Ramos (cell line): ENCODE data around the gene MMP11.

Experiments used
- in situ Hi-C: fragments of 300-500 bp; cut with MboI; formaldehyde crosslinking; loops from one replicate; pipeline ENCODE4 v1.14.3; 2022; ENCODE audit warnings: low sequenced_read_pairs; ENCODE audit not compliant: unreplicated experiment

Gene MMP11

DNA sequence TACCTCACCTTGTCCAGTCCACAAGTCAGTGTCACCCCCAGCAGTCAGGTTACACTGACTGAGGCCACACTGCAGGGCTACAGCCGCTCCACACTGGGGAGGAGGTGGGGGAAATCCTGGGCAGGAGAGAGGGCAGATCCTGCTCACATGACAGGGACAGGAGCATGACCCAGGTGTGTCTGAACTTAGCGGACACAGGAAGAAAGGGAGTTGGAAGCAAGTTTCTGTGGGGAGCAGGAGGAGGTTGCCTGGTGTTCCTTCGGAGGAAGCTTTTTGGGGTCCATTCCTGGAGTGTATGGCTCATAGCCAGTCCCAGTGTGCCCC, 5.9 kb downstream of the MMP11 start:
- in situ Hi-C loops = no loop called here

DNA sequence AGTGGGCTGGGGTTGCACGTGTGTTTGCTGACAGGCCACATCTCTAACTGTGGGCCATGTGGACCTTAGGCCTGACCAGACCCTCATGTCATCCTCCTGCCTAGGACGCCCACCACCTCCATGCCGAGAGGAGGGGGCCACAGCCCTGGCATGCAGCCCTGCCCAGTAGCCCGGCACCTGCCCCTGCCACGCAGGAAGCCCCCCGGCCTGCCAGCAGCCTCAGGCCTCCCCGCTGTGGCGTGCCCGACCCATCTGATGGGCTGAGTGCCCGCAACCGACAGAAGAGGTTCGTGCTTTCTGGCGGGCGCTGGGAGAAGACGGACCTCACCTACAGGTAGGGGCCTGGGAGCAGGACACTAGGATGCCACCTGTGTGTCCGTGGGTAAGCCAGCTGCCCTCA, 6.4 kb downstream of the MMP11 start:
- in situ Hi-C loops = no loop called here

DNA sequence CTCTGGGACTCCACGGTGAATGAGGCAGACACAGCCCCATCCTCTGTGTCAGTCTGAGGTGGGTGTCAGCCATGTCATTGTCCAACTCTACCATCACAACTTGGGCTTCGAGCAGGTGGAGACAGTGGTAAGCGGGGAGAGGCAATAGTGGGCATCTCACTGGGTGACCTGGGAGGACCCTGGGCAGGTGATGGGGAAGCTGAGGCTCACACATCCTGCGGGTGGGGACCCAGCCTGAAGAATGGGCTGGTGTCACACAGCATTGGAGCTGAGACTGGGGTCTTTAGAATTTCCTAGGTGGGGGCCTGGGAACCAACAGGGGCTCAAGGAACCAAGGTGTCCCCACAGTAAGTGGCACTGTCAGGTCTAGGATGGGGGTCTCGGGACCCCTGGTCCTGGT, 7.1 kb downstream of the MMP11 start:
- in situ Hi-C loops = no loop called here

DNA sequence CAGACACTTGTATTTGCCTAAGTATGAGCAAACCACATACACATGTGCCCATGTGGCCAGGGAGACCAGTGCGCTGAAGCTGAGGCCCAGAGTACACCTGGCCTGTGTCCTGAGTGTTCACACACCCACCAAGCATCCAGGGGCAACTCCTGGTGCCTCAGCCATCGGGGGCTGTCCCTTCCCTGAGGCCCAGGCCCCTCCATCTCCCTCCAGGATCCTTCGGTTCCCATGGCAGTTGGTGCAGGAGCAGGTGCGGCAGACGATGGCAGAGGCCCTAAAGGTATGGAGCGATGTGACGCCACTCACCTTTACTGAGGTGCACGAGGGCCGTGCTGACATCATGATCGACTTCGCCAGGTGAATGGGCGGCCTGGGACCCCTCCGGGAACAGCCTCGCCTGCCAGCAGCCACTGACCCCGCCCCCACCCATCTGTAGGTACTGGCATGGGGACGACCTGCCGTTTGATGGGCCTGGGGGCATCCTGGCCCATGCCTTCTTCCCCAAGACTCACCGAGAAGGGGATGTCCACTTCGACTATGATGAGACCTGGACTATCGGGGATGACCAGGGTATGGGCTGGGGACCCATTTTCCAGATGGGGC, 7.6 kb downstream of the MMP11 start:
- in situ Hi-C loops = no loop called here

DNA sequence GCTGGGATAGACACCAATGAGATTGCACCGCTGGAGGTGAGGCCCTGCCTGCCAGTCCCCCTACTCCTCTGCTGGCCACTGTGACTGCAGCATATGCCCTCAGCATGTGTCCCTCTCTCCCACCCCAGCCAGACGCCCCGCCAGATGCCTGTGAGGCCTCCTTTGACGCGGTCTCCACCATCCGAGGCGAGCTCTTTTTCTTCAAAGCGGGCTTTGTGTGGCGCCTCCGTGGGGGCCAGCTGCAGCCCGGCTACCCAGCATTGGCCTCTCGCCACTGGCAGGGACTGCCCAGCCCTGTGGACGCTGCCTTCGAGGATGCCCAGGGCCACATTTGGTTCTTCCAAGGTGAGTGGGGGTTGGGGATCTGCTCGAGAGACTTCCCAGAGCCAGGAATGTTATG, 8.4 kb downstream of the MMP11 start:
- in situ Hi-C loops = no loop called here

DNA sequence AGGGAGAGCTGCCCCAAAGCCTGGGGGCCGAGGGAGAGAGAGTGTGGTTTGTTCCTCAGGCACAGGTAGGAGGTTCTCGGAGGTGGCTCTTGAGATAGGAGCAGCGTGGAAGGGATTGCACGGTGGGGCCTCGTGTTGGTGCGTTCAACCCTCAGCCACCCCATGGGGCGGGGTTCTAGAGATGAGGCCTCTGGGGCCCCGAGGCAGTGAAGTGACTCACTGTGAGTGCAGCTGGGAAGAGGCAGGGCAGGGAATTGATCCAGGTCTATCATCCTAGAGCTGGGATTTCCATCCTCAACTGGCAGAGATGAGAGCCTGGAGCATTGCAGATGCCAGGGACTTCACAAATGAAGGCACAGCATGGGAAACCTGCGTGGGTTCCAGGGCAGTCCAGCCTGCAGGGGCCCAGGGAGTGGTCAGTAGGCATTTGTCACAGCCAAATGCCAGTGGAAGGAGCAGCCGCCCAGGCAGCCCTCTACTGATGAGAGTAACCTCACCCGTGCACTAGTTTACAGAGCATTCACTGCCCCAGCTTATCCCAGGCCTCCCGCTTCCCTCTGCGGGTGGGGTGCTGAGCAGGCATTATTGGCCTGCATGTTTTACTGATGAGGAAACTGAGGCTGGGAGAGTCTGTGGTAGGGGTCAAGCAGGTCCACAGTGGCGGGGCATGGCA, 9.0 kb downstream of the MMP11 start:
- in situ Hi-C loops = no loop called here

DNA sequence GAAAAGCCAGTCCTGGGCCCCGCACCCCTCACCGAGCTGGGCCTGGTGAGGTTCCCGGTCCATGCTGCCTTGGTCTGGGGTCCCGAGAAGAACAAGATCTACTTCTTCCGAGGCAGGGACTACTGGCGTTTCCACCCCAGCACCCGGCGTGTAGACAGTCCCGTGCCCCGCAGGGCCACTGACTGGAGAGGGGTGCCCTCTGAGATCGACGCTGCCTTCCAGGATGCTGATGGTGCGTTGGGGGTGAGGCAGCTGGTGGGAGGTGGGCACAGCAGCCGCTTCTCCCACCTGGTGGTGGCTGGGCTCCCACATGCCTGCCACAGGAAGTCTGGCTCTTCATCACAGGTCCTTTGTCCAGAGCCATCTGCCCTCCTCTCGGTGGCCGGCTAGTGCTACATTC, 9.6 kb downstream of the MMP11 start:
- in situ Hi-C loops = no loop called here

DNA sequence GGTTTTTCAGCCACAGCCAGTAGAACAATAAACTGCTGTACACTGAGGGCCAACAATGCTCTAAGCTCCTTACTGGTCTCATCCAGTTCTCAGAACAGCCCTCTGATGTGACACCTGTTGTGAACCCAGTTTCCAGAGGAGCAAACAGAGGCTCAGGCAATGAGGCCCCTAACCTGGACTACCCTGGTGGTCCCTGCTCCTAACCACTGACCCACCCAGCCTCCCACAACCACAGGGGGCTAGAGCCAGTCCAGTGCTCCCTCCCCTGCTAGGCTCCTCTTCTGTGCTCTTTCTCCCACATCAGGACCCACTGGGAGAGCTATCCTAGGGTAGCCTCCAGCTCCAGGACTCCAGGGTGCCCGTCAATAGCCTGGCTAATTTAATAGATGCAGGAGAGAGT, 10.1 kb downstream of the MMP11 start:
- in situ Hi-C loops = no loop called here

DNA sequence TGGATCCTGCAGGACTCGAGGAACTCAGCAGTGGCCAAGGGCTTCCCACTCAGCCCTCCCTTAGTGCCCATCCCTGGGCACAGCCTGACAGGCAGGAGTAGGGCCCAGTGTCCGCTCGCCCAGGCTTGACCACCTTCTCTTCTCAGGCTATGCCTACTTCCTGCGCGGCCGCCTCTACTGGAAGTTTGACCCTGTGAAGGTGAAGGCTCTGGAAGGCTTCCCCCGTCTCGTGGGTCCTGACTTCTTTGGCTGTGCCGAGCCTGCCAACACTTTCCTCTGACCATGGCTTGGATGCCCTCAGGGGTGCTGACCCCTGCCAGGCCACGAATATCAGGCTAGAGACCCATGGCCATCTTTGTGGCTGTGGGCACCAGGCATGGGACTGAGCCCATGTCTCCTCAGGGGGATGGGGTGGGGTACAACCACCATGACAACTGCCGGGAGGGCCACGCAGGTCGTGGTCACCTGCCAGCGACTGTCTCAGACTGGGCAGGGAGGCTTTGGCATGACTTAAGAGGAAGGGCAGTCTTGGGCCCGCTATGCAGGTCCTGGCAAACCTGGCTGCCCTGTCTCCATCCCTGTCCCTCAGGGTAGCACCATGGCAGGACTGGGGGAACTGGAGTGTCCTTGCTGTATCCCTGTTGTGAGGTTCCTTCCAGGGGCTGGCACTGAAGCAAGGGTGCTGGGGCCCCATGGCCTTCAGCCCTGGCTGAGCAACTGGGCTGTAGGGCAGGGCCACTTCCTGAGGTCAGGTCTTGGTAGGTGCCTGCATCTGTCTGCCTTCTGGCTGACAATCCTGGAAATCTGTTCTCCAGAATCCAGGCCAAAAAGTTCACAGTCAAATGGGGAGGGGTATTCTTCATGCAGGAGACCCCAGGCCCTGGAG, 10.9 kb downstream of the MMP11 start:
- in situ Hi-C loops = no loop called here

DNA sequence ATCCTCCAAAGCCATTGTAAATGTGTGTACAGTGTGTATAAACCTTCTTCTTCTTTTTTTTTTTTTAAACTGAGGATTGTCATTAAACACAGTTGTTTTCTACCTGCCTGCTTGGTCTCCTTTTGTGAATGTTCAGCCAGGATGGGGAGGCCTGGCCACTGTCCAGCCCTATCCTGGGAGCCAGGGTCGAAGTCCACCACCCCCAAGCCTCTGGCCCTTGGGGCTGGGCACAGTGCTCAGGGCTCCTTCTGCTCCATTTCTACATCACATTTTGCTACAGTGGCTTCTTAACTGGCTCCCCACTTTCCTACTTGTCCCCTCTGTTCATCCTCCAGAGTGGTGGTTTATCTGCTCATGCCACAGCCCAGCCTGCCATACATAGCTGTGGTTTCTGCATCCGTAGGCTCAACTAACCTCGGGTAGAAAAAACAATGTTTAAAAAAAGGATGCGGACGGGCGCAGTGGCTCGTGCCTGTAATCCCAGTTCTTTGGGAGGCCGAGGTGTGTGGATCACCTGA, 11.6 kb downstream of the MMP11 start:
- in situ Hi-C loops = no loop called here

DNA sequence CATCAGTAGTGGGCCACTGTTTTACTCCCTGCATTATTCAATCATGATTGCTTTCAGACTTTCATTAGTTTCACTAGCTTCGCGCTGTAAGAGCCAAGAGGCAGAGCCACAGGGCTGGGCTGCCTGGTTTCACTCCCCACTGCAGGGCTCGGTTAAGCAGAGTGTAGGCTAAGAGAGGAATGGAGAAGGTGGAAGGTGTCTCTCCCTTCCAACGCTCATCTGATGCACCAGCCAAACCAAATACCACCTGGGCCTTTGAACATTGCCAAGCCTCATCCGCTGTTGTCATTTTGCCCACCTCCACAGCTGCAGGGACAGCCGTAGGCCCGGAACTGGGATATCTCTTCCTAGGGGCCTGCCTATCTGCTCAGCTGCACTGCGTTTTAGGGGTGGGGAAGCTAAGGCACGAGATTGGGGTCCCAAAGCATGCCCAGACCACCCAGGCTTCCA, 13.6 kb downstream of the MMP11 start:
- in situ Hi-C loops = no loop called here

DNA sequence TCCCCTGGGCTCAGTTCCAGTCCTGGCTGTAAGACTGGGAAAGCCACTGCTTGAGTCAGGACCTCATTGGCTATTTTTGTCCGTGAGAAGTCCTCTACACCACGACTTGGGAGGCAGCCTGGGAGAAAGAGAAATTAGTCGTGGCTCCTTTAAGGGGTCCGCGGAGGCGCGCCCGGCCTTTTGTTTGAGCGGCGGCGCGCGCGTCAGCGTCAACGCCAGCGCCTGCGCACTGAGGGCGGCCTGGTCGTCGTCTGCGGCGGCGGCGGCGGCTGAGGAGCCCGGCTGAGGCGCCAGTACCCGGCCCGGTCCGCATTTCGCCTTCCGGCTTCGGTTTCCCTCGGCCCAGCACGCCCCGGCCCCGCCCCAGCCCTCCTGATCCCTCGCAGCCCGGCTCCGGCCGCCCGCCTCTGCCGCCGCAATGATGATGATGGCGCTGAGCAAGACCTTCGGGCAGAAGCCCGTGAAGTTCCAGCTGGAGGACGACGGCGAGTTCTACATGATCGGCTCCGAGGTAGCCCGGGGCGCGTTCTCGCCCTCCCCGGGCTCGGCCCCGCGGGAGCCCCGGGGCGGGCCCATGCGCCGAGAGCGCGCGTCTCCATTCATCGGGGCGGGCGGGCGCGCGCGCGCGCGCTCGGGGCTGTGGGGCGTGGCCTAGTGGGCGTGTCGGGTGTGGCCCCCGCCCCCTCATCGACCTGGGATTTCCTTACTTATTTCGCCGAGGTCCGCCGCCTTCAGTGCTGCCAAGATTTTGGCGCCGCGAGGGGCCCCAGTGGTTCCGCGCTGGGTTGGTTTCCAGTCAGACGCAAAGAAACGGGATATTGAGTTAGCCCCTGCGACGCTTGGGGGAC, 14.3 kb downstream of the MMP11 start, which contains the start of gene SMARCB1:
SMARCB1 (plus strand) TSS at position 215 of the 848 bp plus-strand sequence; CDS start at position 419, 204 bp downstream.
- in situ Hi-C loops = no loop called here

DNA sequence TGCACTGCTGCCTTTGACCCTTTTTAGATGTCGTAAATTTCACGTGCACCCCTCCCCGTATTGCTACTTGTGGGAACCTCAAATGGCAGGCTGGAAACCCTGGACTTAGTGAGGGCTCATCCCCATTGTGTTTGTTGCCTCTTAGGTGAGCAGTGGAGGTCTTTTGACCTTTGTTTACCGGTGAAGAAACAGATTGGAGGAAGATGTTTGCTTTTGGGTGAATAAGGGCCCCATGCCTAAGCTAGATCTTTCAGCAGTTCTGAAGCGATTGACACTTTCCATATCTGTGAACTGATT, 14.9 kb downstream of the MMP11 start:
- in situ Hi-C loops = no loop called here

DNA sequence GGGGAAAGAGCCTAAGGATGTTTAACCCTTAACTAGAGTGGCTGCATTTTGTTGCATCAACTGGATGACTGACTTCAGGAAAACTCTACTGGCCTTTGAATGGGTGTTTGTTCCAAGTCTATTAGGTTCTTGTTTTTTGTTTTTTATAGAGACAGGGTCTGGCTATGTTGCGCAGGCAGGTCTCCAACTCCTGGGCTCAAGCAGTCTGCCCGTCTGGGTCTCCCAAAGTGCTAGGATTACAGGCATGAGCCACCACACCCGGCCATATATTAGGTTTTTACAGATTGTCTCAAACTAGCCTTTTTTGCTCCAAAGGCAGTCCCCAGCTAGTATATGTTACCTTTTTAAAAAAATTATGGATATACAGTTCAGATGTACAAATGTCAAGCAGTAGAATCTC, 15.3 kb downstream of the MMP11 start:
- in situ Hi-C loops = no loop called here

DNA sequence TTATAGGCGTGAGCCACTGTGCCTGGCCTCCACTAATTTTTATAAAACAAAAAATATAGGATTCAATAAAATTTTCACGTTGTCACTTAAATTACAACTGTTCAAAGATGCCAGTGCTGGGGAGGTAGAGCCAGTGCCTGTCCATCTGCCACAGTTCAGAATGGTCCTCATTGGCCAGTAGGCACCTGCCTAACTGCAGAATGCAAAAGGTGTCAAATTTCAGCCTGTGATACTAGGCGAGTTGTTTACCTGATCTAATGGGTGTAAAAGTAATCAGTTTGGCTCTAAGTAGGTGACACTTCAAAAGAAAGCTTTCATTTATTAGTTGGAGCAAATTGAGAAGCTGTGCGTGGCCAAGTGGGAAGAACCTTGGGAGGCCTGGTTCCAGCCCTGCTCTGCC, 16.5 kb downstream of the MMP11 start:
- in situ Hi-C loops = no loop called here

DNA sequence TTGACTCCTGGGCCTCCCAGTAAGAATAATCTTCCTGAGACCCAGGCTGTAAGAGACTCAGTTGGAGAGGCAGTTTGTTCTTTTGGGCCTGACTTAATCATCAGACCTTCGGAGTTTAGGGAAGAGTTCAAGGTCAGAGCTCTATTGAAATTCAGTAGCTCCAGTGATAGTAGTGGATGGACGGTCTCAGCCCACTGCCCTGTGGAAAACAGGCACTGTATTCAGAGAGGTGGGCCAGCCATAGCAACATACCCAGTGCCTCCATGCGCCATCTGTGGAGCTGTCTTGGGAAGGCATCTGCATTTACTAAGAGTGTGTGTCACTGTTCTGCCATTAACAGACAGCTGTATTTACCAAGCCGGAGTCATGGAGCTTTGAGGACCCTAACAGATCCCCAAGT, 17.0 kb downstream of the MMP11 start:
- in situ Hi-C loops = no loop called here

DNA sequence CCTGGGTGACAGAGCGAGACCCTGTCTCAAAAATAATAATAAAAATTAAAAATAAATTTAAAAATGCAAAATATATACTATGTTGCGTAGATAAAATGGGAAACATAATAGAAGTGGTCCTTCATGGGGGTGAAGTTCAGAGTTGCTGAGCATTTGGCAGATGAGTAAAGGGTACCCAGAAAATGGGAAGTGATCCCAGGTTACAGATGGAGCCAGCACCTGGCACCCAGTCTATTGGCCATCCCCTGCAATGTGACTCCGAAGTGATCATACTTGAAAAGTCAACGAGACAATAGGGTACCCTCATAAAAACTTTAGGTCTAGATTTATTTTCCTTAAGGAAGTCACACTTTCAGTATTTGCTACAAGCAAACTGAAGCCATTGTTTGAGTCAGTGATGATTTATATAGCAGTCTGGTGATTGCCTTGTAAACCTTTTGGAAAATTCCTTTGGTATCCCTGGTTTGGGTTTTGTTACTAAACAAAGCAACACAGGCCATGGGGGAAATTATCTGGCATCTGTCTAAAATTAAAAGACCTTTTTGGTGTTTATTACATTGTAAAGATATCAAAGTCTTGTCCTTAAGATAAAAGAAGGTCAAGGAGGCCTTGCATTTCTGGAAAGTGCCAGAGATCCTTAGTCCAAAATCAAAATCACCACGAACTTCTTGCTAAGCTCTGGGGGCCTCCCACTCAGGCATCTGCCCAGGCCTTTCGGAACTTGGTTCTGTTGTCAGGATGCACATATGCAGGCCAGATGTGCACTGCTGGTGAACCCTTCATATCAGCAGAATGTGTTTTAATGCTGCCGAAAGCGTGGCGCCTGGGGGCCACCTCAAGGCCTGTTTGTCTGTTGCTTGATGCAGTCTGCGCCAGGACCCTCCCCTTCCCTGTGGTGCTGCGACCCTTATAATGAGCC, 18.4 kb downstream of the MMP11 start:
- in situ Hi-C loops = no loop called here

DNA sequence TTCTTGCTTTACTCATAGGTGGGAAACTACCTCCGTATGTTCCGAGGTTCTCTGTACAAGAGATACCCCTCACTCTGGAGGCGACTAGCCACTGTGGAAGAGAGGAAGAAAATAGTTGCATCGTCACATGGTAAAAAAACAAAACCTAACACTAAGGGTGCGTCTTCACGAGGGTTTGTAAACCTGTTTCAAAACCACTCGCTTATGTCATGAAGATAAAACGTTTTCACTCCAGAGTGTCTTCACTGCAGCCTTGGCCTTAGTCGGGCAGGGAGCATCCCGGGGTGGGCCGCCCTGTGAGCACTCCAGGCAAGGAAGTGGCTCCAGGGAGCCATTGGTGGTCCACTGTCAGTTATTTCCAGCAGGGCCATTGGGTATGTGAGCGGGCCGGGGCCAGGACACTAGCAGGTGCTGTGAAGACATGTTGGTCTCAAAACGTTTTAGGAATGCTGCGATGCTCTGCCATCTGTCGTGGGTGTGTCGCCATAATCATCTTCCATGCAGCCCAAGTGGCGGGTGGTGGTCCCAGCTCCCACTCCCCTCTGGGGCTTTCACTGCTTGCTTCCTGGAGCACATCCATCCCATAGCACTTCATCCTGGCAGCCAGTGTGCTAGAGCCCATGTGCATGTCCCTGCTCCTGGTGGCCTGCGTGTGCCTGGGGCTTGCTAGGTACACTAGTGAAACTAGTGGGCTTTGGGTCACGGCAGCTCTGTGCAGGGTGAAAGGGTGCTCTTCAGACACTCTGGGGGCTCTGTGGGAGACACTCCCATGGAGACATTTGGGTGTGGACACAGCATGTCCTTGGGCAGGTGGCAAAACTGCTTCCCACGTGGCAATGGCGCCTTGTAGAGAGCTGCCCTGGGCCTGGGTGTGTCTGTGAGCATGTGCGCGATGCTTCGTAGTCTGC, 19.3 kb downstream of the MMP11 start:
- in situ Hi-C loops = no loop called here
